ENCODE results near the gene HPS1. TPM values are rescaled to one million over a fixed set of nuclear protein-coding genes. Genes with fewer than 3 reads are reported as not detected.

Gene HPS1
- total RNA-seq, 1 donor = 52.1 TPM

DNA sequence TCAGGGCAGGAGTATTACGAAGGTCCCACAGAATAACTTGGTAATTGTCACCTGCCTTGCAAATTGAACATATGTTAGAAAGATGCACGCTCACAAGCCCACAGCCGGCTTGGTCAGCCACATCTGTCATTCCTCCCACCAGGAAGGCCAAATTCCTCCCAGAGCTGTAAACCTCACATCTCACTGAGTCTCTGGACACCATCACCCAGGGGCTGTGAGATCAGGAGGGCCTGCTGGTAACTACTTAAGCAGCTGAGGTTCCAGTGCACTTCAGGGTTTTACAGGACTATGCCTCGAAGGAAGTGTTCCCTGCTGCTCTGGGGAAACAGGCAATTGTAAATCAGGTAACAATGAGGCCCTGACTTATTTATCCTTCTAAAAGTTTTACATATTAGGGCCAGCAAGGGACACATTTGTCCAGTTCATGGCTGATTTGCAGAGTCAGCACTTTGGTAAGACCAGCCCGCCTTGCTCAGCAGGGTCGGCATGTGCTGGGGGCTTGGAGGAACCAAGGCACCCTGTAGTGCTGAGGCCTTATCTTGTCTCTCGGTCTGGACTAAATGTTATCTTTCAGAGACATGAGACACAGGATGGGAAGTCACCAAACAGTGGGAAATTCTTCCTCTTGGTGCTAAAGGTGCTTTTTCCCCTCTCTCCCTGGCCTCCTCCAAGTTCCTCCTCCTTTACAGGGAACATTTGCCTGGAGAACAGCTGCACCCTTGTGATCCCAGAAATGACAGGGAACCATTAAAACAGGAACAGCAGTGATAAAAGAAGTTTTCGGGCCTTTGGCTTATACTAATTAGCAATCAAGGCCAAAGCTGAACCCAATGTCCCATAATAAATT is 66.0 kb downstream of the HPS1 start:
- no peak overlapping the region for H3K27ac ChIP-seq (ENCODE audit: low read depth, low read length)
- H3K79me2 ChIP-seq (ENCODE audit: insufficient read depth, low read length) = no peaks in the 10 kb centered on the region
- no peaks in the 10 kb centered on the region for H3K9me3 ChIP-seq (ENCODE audit: low read depth, low read length)
- no peak for TF ChIP-seq CTCF (IDR thresholded peaks at IDR 0.05; ENCODE audit: extremely low read depth, low read depth, low read length)
- DNase-seq (ENCODE audit: insufficient read length, low spot score, missing footprints) = no peak
- H3K4me1 ChIP-seq (ENCODE audit: insufficient read depth, low read length) = peaks cover 25% of the 10 kb centered on the region
- no peak overlapping the region for H2AFZ ChIP-seq (ENCODE audit: low read length)
- H3K27me3 ChIP-seq (ENCODE audit: insufficient read depth, low read length) = no peaks in the 10 kb centered on the region
- H4K20me1 ChIP-seq (ENCODE audit: insufficient read depth, low read length) = no peaks in the 10 kb centered on the region
- no peak overlapping the region for H3K4me2 ChIP-seq (ENCODE audit: insufficient read depth, low read length)
- no peaks in the 10 kb centered on the region for H3K36me3 ChIP-seq (ENCODE audit: insufficient read depth, low read length)
- H3K4me3 ChIP-seq (ENCODE audit: insufficient read depth, low read length) = no peak overlapping the region

DNA sequence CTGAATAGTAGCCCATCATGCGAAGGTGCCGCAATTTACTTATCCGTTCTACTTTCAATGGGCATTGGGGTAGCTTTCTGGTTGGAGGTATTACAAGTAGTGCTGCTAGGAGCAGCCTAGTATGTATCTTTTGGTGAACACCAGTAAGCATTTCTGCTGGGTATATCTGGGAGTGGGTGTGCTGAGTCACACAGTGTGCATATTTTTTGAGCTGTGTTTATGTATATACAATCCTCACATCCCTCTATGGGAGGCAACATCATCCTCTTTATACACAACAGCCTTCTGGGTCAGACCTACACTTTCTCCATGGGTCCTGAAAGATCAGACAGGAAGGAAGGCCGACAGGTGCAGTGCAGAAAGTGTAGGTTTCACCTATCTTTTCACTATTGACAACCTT is 68.0 kb downstream of the HPS1 start:
- no peak overlapping the region for H2AFZ ChIP-seq (ENCODE audit: low read length)
- no peaks in the 10 kb centered on the region for H3K36me3 ChIP-seq (ENCODE audit: insufficient read depth, low read length)
- H3K79me2 ChIP-seq (ENCODE audit: insufficient read depth, low read length) = no peaks in the 10 kb centered on the region
- H3K4me3 ChIP-seq (ENCODE audit: insufficient read depth, low read length) = no peak overlapping the region
- DNase-seq (ENCODE audit: insufficient read length, low spot score, missing footprints) = no peak
- H3K4me2 ChIP-seq (ENCODE audit: insufficient read depth, low read length) = no peak overlapping the region
- TF ChIP-seq CTCF (IDR thresholded peaks at IDR 0.05; ENCODE audit: extremely low read depth, low read depth, low read length) = no peak
- no peaks in the 10 kb centered on the region for H3K9me3 ChIP-seq (ENCODE audit: low read depth, low read length)
- no peaks in the 10 kb centered on the region for H4K20me1 ChIP-seq (ENCODE audit: insufficient read depth, low read length)
- no peak overlapping the region for H3K27ac ChIP-seq (ENCODE audit: low read depth, low read length)
- H3K4me1 ChIP-seq (ENCODE audit: insufficient read depth, low read length) = peaks cover 39% of the 10 kb centered on the region
- no peaks in the 10 kb centered on the region for H3K27me3 ChIP-seq (ENCODE audit: insufficient read depth, low read length)

GRCh38 chr10:98377536-98377935 is 69.2 kb downstream of the HPS1 start:
- no peak overlapping the region for H2AFZ ChIP-seq (ENCODE audit: low read length)
- no peak overlapping the region for H3K27ac ChIP-seq (ENCODE audit: low read depth, low read length)
- no peaks in the 10 kb centered on the region for H3K9me3 ChIP-seq (ENCODE audit: low read depth, low read length)
- peaks cover 29% of the 10 kb centered on the region for H3K4me1 ChIP-seq (ENCODE audit: insufficient read depth, low read length)
- no peaks in the 10 kb centered on the region for H4K20me1 ChIP-seq (ENCODE audit: insufficient read depth, low read length)
- no peaks in the 10 kb centered on the region for H3K27me3 ChIP-seq (ENCODE audit: insufficient read depth, low read length)
- DNase-seq (ENCODE audit: insufficient read length, low spot score, missing footprints) = no peak
- H3K4me3 ChIP-seq (ENCODE audit: insufficient read depth, low read length) = no peak overlapping the region
- TF ChIP-seq CTCF (IDR thresholded peaks at IDR 0.05; ENCODE audit: extremely low read depth, low read depth, low read length) = no peak
- H3K36me3 ChIP-seq (ENCODE audit: insufficient read depth, low read length) = no peaks in the 10 kb centered on the region
- no peaks in the 10 kb centered on the region for H3K79me2 ChIP-seq (ENCODE audit: insufficient read depth, low read length)
- no peak overlapping the region for H3K4me2 ChIP-seq (ENCODE audit: insufficient read depth, low read length)

- H3K27ac ChIP-seq (ENCODE audit: low read depth, low read length) = no peak overlapping the region
- peaks cover 28% of the 10 kb centered on the region for H3K4me1 ChIP-seq (ENCODE audit: insufficient read depth, low read length)
- no peaks in the 10 kb centered on the region for H3K36me3 ChIP-seq (ENCODE audit: insufficient read depth, low read length)
- DNase-seq (ENCODE audit: insufficient read length, low spot score, missing footprints) = no peak
- H3K4me2 ChIP-seq (ENCODE audit: insufficient read depth, low read length) = no peak overlapping the region
- no peak overlapping the region for H3K4me3 ChIP-seq (ENCODE audit: insufficient read depth, low read length)
- no peak for TF ChIP-seq CTCF (IDR thresholded peaks at IDR 0.05; ENCODE audit: extremely low read depth, low read depth, low read length)
- no peaks in the 10 kb centered on the region for H4K20me1 ChIP-seq (ENCODE audit: insufficient read depth, low read length)
- no peaks in the 10 kb centered on the region for H3K79me2 ChIP-seq (ENCODE audit: insufficient read depth, low read length)
- no peaks in the 10 kb centered on the region for H3K27me3 ChIP-seq (ENCODE audit: insufficient read depth, low read length)
- H3K9me3 ChIP-seq (ENCODE audit: low read depth, low read length) = no peaks in the 10 kb centered on the region
- H2AFZ ChIP-seq (ENCODE audit: low read length) = no peak overlapping the region
Measured at GRCh38 chr10:98377001-98377400, 69.7 kb downstream of the HPS1 start.
